Right forelimb (tissue), 1 donor: ENCODE results near the gene CDKN2B-AS1.

Source experiments
- DNase-seq: peaks from one replicate; pipeline ENCODE4 v3.0.0-alpha.2; 2018

The CDKN2B-AS1 gene

GRCh38 chr9:22098643-22099332 lies 104.2 kb downstream of the CDKN2B-AS1 start:
- no peak for DNase-seq

- no peak for DNase-seq
Observed at GRCh38 chr9:22100626-22101025, 106.0 kb downstream of the CDKN2B-AS1 start.

GRCh38 chr9:22102146-22103053 lies 107.8 kb downstream of the CDKN2B-AS1 start:
- DNase-seq, result no peak

- no peak for DNase-seq
Observed at GRCh38 chr9:22103685-22104575, 109.3 kb downstream of the CDKN2B-AS1 start.

GRCh38 chr9:22105005-22105722 lies 110.6 kb downstream of the CDKN2B-AS1 start:
- no peak for DNase-seq

- DNase-seq, result no peak
Observed at GRCh38 chr9:22107202-22108045, 112.8 kb downstream of the CDKN2B-AS1 start.

- DNase-seq, result no peak
Observed at GRCh38 chr9:22108581-22109370, 114.2 kb downstream of the CDKN2B-AS1 start.

- no peak for DNase-seq
Observed at GRCh38 chr9:22111176-22111953, 116.8 kb downstream of the CDKN2B-AS1 start.

- no peak for DNase-seq
Observed at GRCh38 chr9:22111954-22112247, 117.3 kb downstream of the CDKN2B-AS1 start.

GRCh38 chr9:22112870-22113821 lies 118.6 kb downstream of the CDKN2B-AS1 start:
- no peak for DNase-seq

GRCh38 chr9:22114956-22115355 lies 120.4 kb downstream of the CDKN2B-AS1 start:
- DNase-seq, result no peak

GRCh38 chr9:22116758-22117157 lies 122.2 kb downstream of the CDKN2B-AS1 start:
- no peak for DNase-seq

GRCh38 chr9:22117511-22118384 lies 123.2 kb downstream of the CDKN2B-AS1 start:
- no peak for DNase-seq

- DNase-seq, result no peak
Observed at GRCh38 chr9:22118810-22119521, 124.4 kb downstream of the CDKN2B-AS1 start.

GRCh38 chr9:22119522-22120158 lies 125.0 kb downstream of the CDKN2B-AS1 start:
- no peak for DNase-seq

GRCh38 chr9:22120159-22120549 lies 125.6 kb downstream of the CDKN2B-AS1 start:
- DNase-seq, result no peak
